ENCODE measurements around the gene GNPTG.

Gene GNPTG

DNA sequence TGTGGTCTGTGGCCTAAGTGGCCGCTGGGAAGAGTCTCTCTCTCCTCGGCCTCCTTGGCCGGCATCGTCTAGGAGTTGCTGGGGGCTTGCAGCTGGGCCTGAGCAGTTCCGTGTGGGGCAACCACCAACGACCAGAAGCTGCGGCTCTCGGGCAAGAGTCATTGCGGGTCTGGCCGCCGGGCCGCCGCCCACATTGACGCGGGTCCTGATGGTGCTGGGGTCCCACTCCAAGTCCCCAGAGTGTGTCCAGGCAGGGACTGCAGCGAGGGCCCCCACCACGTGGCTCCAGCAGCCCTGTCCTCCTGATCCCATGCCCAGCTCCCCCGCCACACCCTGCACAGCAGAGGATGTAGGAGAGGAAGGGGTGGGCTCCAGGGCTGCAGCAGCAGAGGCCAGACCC is 31.8 kb downstream of the GNPTG start:
- Histone ChIP-seq H3K9me3 (ENCODE audit: control insufficient read depth, low read depth, low read length) (no peaks in the 10 kb centered on the region), H3K4me3 (ENCODE audit: low read length) (no peak overlapping the region), H3K36me3 (ENCODE audit: control insufficient read depth, low read depth, low read length) (no peaks in the 10 kb centered on the region), H3K27ac (ENCODE audit: low read length) (no peak overlapping the region), H3K9ac (ENCODE audit: low read length) (no peak overlapping the region), H3K4me1 (ENCODE audit: control insufficient read depth, low read depth, low read length) (peaks cover 6% of the 10 kb centered on the region), H3K27me3 (ENCODE audit: control insufficient read depth, insufficient read depth, low read length) (peaks cover 8% of the 10 kb centered on the region)

DNA sequence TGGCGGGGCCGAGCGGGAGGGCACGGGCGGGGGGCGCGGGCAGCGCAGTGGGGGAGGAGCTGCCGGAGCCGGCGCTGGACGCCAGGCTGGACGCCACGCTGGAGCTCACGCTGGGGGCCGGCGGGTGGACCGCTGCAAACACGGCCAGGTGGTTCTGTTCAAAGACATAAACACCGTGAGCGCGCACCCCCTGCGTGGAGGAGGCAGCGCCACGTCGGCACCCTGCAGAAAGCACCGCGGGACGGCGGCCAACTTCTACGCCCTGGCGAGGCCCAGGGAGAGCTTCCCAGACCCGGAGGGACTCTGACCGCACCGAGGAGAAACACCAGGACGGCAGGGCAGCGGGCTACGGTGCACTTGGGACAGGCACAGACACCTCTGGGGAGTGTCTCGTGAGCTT is 33.5 kb downstream of the GNPTG start:
- H3K9ac ChIP-seq (ENCODE audit: low read length) = no peak overlapping the region
- H3K36me3 ChIP-seq (ENCODE audit: control insufficient read depth, low read depth, low read length) = no peaks in the 10 kb centered on the region
- no peak overlapping the region for H3K4me3 ChIP-seq (ENCODE audit: low read length)
- H3K27ac ChIP-seq (ENCODE audit: low read length) = no peak overlapping the region
- H3K4me1 ChIP-seq (ENCODE audit: control insufficient read depth, low read depth, low read length) = peaks cover 2% of the 10 kb centered on the region
- H3K9me3 ChIP-seq (ENCODE audit: control insufficient read depth, low read depth, low read length) = no peaks in the 10 kb centered on the region
- H3K27me3 ChIP-seq (ENCODE audit: control insufficient read depth, insufficient read depth, low read length) = peaks cover 5% of the 10 kb centered on the region

DNA sequence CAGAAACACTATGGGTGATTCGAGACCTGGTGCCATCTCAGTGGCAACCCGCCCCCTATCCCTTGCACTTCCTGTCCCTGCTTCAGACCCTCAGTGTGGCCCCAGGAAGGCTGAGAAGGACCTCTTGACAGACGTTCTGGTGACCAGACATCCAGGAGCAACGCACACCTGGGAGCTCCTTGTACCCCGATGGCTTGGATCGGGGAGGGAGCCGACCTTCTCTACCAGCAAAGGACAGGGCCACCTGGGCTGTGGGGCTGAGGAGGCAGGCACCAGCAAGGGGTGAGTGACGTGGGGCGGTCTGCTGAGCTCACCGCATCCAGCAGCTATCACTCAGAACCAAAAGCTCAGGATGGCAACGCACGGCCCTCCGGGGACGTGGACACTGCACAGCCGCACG is 35.6 kb downstream of the GNPTG start:
- H3K27me3 ChIP-seq (ENCODE audit: control insufficient read depth, insufficient read depth, low read length) = no peaks in the 10 kb centered on the region
- no peaks in the 10 kb centered on the region for H3K9me3 ChIP-seq (ENCODE audit: control insufficient read depth, low read depth, low read length)
- no peaks in the 10 kb centered on the region for H3K36me3 ChIP-seq (ENCODE audit: control insufficient read depth, low read depth, low read length)
- no peak overlapping the region for H3K4me3 ChIP-seq (ENCODE audit: low read length)
- H3K4me1 ChIP-seq (ENCODE audit: control insufficient read depth, low read depth, low read length) = no peaks in the 10 kb centered on the region
- H3K27ac ChIP-seq (ENCODE audit: low read length) = no peak overlapping the region
- H3K9ac ChIP-seq (ENCODE audit: low read length) = no peak overlapping the region

DNA sequence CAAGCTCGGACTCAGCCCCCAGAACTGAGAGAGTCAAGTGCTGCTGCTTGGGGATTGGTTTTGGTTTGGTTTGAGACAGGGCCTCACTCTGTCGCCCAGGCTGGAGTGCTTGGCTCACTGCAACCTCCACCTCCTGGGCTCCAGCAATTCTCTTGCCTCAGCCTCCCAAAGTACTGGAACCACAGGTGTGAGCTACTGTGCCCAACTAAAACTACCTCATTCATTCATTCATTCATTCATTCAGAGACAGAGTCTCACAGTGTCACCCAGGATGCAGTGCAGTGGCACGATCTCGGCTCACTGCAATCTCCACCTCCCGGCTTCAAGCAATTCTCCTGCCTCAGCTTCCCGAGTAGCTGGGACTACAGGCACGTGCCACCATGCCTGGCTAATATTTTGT is 38.0 kb downstream of the GNPTG start:
- H3K9me3 ChIP-seq (ENCODE audit: control insufficient read depth, low read depth, low read length) = no peaks in the 10 kb centered on the region
- no peaks in the 10 kb centered on the region for H3K4me1 ChIP-seq (ENCODE audit: control insufficient read depth, low read depth, low read length)
- H3K27me3 ChIP-seq (ENCODE audit: control insufficient read depth, insufficient read depth, low read length) = no peaks in the 10 kb centered on the region
- H3K9ac ChIP-seq (ENCODE audit: low read length) = no peak overlapping the region
- no peaks in the 10 kb centered on the region for H3K36me3 ChIP-seq (ENCODE audit: control insufficient read depth, low read depth, low read length)
- no peak overlapping the region for H3K27ac ChIP-seq (ENCODE audit: low read length)
- no peak overlapping the region for H3K4me3 ChIP-seq (ENCODE audit: low read length)

DNA sequence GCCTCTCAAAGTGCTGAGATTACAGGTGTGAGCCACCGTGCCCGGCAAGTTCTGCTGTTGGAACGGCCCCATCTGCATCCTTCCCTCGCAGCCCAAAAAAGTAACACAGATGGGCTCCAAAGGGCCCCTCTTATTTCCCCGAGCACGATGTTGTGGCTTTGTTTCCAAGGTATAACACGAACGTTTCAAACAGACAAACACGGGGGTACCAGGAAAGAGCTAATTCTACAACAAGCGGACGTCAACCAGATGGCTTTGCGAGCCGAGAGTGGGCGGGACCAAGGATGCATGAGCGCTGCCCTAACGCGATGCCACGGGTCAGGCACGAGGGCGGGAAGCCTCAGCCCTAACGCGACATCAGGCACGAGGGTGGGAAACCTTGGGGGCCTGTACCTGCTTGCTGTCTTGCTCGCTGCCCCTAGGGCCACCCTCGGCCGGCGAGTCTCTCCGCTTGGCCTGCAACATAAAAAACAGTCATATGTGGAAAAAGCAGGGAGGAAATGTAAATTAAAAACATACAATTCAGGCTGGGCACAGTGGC is 38.6 kb downstream of the GNPTG start:
- H3K27me3 ChIP-seq (ENCODE audit: control insufficient read depth, insufficient read depth, low read length) = no peaks in the 10 kb centered on the region
- H3K4me1 ChIP-seq (ENCODE audit: control insufficient read depth, low read depth, low read length) = no peaks in the 10 kb centered on the region
- no peak overlapping the region for H3K4me3 ChIP-seq (ENCODE audit: low read length)
- no peak overlapping the region for H3K27ac ChIP-seq (ENCODE audit: low read length)
- H3K9me3 ChIP-seq (ENCODE audit: control insufficient read depth, low read depth, low read length) = no peaks in the 10 kb centered on the region
- H3K9ac ChIP-seq (ENCODE audit: low read length) = no peak overlapping the region
- no peaks in the 10 kb centered on the region for H3K36me3 ChIP-seq (ENCODE audit: control insufficient read depth, low read depth, low read length)

DNA sequence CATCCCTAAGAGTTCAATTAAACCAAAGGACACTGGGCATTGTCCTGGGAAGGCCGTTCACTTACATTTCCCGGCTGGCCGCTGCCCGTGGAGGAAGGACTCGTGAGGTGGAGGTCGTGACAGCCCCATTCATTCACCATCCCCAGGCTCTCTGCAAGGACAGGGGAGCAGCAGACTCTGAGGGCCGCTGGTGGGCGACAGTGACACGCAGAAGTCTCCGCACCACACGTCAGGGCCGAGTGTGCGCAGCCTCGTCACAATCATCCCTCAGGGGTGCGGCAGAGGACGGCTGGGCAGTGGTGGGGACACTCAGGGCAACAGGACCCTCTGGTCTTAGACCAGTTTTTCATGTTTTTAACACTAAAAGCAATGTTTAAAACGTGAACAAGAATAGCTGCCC is 41.1 kb downstream of the GNPTG start:
- H3K9ac ChIP-seq (ENCODE audit: low read length) = no peak overlapping the region
- no peak overlapping the region for H3K27ac ChIP-seq (ENCODE audit: low read length)
- H3K36me3 ChIP-seq (ENCODE audit: control insufficient read depth, low read depth, low read length) = no peaks in the 10 kb centered on the region
- H3K9me3 ChIP-seq (ENCODE audit: control insufficient read depth, low read depth, low read length) = no peaks in the 10 kb centered on the region
- no peaks in the 10 kb centered on the region for H3K27me3 ChIP-seq (ENCODE audit: control insufficient read depth, insufficient read depth, low read length)
- no peak overlapping the region for H3K4me3 ChIP-seq (ENCODE audit: low read length)
- H3K4me1 ChIP-seq (ENCODE audit: control insufficient read depth, low read depth, low read length) = no peaks in the 10 kb centered on the region

DNA sequence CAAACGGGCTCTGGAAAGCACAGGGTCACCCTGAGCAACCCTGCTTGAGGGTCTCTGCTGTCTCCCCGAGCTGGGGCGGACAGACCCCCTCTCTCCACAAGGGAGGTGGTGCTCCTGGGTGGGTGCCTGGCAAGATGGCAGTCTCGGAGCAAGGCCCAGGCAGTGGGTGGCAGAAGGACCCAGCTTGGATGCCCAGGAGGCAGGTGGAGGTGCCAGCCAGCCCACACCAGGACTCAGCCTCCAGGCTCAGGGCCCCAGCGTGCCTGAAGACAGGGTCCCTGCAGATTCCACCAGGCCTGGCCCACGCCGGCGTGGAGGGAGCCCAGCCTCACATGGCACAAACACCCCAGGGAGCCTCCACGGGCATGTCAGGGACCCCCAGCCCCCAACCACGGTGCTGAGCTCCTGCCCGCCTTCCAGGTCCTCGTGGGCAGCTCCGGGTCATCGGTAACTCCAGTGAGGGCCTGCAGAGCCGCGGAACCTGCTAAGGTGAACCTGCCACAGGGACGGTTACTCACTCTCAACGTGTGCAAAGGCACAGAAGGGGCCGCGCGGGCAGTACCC is 42.0 kb downstream of the GNPTG start:
- no peaks in the 10 kb centered on the region for H3K4me1 ChIP-seq (ENCODE audit: control insufficient read depth, low read depth, low read length)
- no peaks in the 10 kb centered on the region for H3K36me3 ChIP-seq (ENCODE audit: control insufficient read depth, low read depth, low read length)
- no peak overlapping the region for H3K27ac ChIP-seq (ENCODE audit: low read length)
- H3K9me3 ChIP-seq (ENCODE audit: control insufficient read depth, low read depth, low read length) = no peaks in the 10 kb centered on the region
- no peak overlapping the region for H3K4me3 ChIP-seq (ENCODE audit: low read length)
- H3K27me3 ChIP-seq (ENCODE audit: control insufficient read depth, insufficient read depth, low read length) = no peaks in the 10 kb centered on the region
- H3K9ac ChIP-seq (ENCODE audit: low read length) = no peak overlapping the region

DNA sequence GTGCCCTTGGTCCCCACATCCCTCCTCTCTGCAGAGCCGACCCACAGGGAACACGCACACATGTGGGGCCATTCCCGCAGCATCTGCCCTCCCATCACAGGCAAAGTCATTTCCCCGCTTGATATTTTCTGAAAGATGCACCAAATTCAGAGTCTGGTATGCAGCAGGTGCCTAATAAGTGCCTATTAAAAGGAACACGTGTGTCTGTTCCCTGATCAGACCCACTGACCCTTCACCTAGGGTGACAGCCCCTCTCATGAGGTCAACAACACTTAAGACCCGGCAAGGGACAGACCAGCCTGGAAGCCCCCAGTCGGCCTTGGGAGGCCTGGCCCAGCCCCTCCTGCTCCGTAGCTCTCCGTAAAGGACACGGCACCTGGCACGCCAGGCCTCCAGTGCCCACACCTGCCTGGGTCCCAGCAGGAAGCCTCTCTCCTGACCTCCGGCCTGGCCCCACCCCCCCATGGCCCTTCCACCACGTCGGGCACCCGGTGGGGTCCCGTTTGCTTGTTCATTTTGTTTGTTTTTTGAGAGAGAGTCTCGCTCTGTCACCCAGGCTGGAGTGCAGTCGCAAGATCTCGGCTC is 42.7 kb downstream of the GNPTG start:
- H3K9me3 ChIP-seq (ENCODE audit: control insufficient read depth, low read depth, low read length) = no peaks in the 10 kb centered on the region
- no peak overlapping the region for H3K9ac ChIP-seq (ENCODE audit: low read length)
- H3K4me3 ChIP-seq (ENCODE audit: low read length) = no peak overlapping the region
- H3K36me3 ChIP-seq (ENCODE audit: control insufficient read depth, low read depth, low read length) = no peaks in the 10 kb centered on the region
- H3K4me1 ChIP-seq (ENCODE audit: control insufficient read depth, low read depth, low read length) = no peaks in the 10 kb centered on the region
- H3K27ac ChIP-seq (ENCODE audit: low read length) = no peak overlapping the region
- no peaks in the 10 kb centered on the region for H3K27me3 ChIP-seq (ENCODE audit: control insufficient read depth, insufficient read depth, low read length)

DNA sequence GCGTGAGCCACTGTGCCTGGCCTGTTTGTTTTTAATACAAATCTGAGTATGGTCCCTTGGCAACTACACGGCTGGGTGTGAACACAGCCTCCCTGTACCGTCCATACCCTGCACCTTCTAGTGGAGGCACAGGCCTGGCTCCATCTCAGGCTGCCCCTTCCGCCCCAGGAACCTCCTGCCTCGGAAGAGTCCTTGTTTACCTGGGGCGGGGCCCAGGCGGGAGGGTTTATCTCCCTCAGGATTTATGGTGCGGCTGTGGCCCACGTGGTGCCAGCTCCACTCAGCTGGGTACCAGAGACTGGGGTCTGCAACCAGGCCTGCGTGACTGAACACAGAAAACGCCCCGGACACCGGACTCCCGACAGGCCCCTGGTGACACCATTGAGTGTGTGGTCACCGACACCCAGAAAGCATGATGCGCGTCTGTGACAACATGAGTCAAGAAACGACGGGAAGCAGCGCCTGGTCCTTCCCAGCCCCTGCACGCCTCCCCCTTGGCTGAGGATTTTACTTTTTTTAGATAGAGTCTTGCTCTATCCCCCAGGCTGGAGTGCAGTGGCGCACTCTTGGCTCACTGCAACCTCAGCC is 43.8 kb downstream of the GNPTG start:
- no peak overlapping the region for H3K4me3 ChIP-seq (ENCODE audit: low read length)
- H3K9ac ChIP-seq (ENCODE audit: low read length) = no peak overlapping the region
- no peaks in the 10 kb centered on the region for H3K27me3 ChIP-seq (ENCODE audit: control insufficient read depth, insufficient read depth, low read length)
- H3K4me1 ChIP-seq (ENCODE audit: control insufficient read depth, low read depth, low read length) = no peaks in the 10 kb centered on the region
- no peak overlapping the region for H3K27ac ChIP-seq (ENCODE audit: low read length)
- no peaks in the 10 kb centered on the region for H3K9me3 ChIP-seq (ENCODE audit: control insufficient read depth, low read depth, low read length)
- H3K36me3 ChIP-seq (ENCODE audit: control insufficient read depth, low read depth, low read length) = no peaks in the 10 kb centered on the region

DNA sequence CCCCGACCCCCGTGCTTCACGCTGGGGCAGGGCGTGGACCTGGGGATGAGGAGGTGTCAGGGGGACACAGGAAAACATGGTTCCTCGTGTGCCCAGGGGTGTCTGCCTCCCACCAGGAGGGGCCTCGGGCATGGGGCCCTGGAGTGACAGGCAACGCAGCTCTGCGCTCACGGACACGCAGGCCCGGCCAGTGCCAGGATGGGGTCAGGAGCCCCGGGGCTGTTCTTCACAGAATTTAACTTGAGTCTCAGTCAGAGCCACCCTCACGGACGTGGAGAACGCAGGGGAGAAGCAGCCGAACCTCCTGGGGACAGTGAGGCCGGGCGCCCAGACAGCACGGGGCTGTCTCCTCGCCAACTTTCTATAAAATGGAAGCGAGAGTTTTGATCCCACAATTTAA is 46.0 kb downstream of the GNPTG start:
- no peak overlapping the region for H3K27ac ChIP-seq (ENCODE audit: low read length)
- H3K9me3 ChIP-seq (ENCODE audit: control insufficient read depth, low read depth, low read length) = no peaks in the 10 kb centered on the region
- peaks cover 8% of the 10 kb centered on the region for H3K36me3 ChIP-seq (ENCODE audit: control insufficient read depth, low read depth, low read length)
- no peaks in the 10 kb centered on the region for H3K27me3 ChIP-seq (ENCODE audit: control insufficient read depth, insufficient read depth, low read length)
- H3K9ac ChIP-seq (ENCODE audit: low read length) = no peak overlapping the region
- H3K4me3 ChIP-seq (ENCODE audit: low read length) = no peak overlapping the region
- no peaks in the 10 kb centered on the region for H3K4me1 ChIP-seq (ENCODE audit: control insufficient read depth, low read depth, low read length)

DNA sequence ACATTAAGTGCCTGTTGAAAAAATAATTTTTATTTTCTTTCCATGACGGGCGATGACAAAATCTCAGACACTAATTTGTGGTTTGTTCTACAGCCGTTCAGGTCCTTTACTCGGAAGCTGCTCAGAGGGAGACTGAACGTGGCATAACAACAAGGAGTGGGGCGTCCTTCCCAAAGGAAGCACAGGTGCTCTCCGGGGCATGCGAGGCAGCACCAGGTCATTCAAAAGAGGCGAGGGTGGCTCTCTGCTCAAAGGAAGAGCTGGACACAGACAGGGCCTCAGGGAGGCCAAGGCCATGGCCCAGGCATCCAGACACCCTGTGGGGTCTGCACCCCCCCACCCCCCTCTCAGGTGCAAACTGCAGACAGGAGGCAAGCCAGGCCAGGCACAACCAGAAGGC is 46.6 kb downstream of the GNPTG start:
- no peaks in the 10 kb centered on the region for H3K27me3 ChIP-seq (ENCODE audit: control insufficient read depth, insufficient read depth, low read length)
- no peak overlapping the region for H3K4me3 ChIP-seq (ENCODE audit: low read length)
- peaks cover 12% of the 10 kb centered on the region for H3K36me3 ChIP-seq (ENCODE audit: control insufficient read depth, low read depth, low read length)
- H3K9ac ChIP-seq (ENCODE audit: low read length) = no peak overlapping the region
- H3K4me1 ChIP-seq (ENCODE audit: control insufficient read depth, low read depth, low read length) = no peaks in the 10 kb centered on the region
- H3K27ac ChIP-seq (ENCODE audit: low read length) = no peak overlapping the region
- no peaks in the 10 kb centered on the region for H3K9me3 ChIP-seq (ENCODE audit: control insufficient read depth, low read depth, low read length)

Measured in iPS-18a (cell line).